HTR-8/SVneo (cell line): ENCODE measurements around the gene DOK5.
A peak's percentile ranks its signal among the peaks of the same experiment; 100 is the strongest.
"Not testable (repeated sequence)": the region's sequence is repeated elsewhere in the genome, so short reads cannot be mapped to it uniquely, and the experiment has no call there.

Source experiments
- DNase-seq: peaks from one replicate; pipeline ENCODE4 v3.0.0; 2011; ENCODE audit warnings: low spot score, mixed read lengths; ENCODE audit not compliant: insufficient read length
- FAIRE-seq: peaks from 2 replicates; lab custom pipeline; 2011; peaks lifted over from hg19 to GRCh38; lab: Jason Lieb, UNC

DOK5 gene

GRCh38 chr20:54469952-54470351 is 5.4 kb upstream of the DOK5 start:
- FAIRE-seq (no peak), DNase-seq (no peak)

GRCh38 chr20:54470697-54471096 is 4.7 kb upstream of the DOK5 start:
- FAIRE-seq: no peak

GRCh38 chr20:54472607-54473006 is 2.8 kb upstream of the DOK5 start:
- DNase-seq (no peak), FAIRE-seq (no peak)

More at GRCh38 chr20:54470697-54471096, 4.7 kb upstream of the DOK5 start:
- DNase-seq: no peak

- DNase-seq: no peak
- no peak for FAIRE-seq
Observed at GRCh38 chr20:54473340-54473739, 2.1 kb upstream of the DOK5 start.

GRCh38 chr20:54474046-54474445 is 1.3 kb upstream of the DOK5 start:
- no peak for FAIRE-seq
- no peak for DNase-seq

- DNase-seq (no peak), FAIRE-seq (peak; percentile 9)
Observed at GRCh38 chr20:54474866-54475265, 527 bp upstream of the DOK5 start.

GRCh38 chr20:54476169-54477009 is 996 bp downstream of the DOK5 start:
- DNase-seq: no peak
- FAIRE-seq: no peak

- DNase-seq (no peak), FAIRE-seq (no peak)
Observed at GRCh38 chr20:54477191-54477955, 2.0 kb downstream of the DOK5 start.

- FAIRE-seq (peak; percentile 60), DNase-seq (no peak)
Observed at GRCh38 chr20:54479138-54479906, 3.9 kb downstream of the DOK5 start.

GRCh38 chr20:54479937-54480336 is 4.5 kb downstream of the DOK5 start:
- FAIRE-seq, DNase-seq: not testable (repeated sequence)

- DNase-seq (no peak), FAIRE-seq (no peak)
Observed at GRCh38 chr20:54481442-54481841, 6.0 kb downstream of the DOK5 start.

GRCh38 chr20:54485631-54486030 is 10.2 kb downstream of the DOK5 start:
- DNase-seq (no peak), FAIRE-seq (peak; percentile 79)

- FAIRE-seq (no peak), DNase-seq (no peak)
Observed at GRCh38 chr20:54486585-54486984, 11.2 kb downstream of the DOK5 start.

GRCh38 chr20:54488442-54488841 is 13.0 kb downstream of the DOK5 start:
- FAIRE-seq (no peak), DNase-seq (no peak)

- FAIRE-seq (no peak), DNase-seq (no peak)
Observed at GRCh38 chr20:54491506-54491905, 16.1 kb downstream of the DOK5 start.

- FAIRE-seq: peak; percentile 55
- no peak for DNase-seq
Observed at GRCh38 chr20:54494303-54495006, 19.1 kb downstream of the DOK5 start.

- DNase-seq (no peak), FAIRE-seq (peak; percentile 59)
Observed at GRCh38 chr20:54497931-54498718, 22.7 kb downstream of the DOK5 start.

- FAIRE-seq (no peak), DNase-seq (no peak)
Observed at GRCh38 chr20:54499111-54499510, 23.7 kb downstream of the DOK5 start.

GRCh38 chr20:54502179-54502578 is 26.8 kb downstream of the DOK5 start:
- DNase-seq: no peak
- FAIRE-seq: no peak
